ENCODE measurements around the gene SMARCD2.
"Not testable (repeated sequence)": the region's sequence is repeated elsewhere in the genome, so short reads cannot be mapped to it uniquely, and the experiment has no call there.

The SMARCD2 gene

DNA sequence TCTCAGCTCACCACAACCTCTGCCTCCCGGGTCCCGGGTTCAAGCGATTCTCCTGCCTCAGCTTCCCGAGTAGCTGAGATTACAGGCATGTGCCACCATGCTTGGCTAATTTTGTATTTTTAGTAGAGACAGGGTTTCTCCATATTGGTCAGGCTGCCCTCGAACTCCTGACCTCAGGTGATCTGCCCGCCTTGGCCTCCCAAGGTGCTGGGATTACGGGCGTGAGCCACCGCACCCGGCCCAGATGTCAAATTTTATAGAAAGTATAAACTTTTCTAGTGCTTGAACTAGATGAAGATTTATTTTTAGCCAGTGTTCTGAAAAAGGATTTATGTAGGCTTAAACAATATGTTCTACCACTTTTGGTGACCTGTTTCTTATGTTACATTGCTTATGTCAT is 46.1 kb downstream of the SMARCD2 start:
- not testable (repeated sequence) for DNase-seq

DNA sequence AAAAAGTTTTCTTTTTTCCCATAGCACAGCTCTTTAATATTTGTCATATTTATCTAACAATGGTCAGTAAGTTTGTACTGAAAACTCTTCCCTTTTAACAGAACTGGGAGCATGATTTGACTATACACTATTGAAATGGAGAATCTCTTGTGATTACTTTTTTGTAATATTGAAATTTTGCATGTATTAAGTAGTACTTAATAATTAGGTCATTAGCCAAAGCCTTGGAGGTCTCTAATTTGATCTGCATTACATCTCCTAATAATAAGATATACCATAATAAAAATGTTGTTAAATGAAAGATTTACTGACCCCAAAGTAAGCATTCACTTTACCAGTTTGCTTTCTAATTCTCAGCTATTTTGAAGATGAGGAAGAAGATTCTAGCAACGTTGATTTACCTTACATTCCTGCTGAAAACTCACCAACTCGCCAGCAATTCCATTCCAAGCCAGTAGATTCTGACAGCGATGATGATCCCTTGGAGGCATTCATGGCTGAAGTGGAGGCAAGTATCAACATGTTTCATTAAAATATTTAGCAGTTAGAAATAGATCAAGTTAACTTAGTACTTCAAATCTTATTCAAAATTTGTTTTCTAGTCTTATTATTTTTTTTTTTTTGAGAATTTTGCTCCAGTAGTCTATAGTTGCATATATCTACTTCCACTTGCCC is 50.3 kb downstream of the SMARCD2 start:
- no peak for DNase-seq

DNA sequence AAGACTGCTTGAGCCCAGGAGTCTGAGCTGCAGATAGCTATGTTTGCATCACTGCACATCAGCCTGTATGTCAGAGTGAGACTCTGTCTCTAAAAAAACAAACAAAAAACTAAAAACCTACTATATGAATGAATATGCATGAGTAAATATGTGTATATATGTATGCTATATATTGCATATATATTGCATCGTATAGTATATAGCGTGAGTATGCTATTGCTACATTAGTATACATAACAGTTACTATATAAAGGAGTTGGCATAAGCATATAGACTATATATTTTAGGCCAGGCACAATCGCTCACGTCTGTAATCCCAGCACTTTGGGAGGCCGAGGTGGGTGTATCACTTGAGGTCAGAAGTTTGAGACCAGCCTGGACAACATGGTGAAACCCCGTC is 52.4 kb downstream of the SMARCD2 start:
- no peak for DNase-seq

DNA sequence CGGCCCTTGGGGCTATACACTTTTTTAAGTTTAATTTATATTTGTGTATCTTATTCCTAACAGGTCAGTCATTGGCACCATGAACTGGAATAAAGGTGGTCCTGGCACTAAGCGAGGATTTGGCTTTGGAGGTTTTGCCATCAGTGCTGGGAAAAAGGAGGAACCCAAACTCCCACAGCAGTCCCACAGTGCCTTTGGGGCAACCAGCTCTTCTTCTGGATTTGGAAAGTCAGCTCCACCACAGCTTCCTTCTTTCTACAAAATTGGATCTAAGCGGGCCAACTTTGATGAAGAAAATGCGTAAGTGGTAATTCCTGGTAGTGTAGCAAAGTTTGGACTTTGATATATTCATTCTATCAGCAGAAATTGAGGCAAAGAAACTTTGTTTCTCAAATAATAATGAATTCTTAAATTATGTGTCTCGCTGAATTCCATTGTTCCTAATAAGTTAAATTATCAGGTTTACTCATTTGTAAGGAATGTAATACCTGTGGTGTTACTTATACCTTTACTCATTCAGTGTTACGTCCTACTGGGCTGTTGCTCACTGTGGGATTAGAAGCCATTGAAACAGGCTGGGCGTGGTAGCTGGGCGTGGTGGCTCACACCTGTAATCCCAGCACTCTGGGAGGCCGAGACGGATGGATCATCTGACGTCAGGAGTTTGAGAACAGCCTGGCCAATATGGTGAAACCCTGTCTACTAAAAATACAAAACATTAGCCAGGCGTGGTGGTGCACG is 55.3 kb downstream of the SMARCD2 start:
- no peak for DNase-seq

DNA sequence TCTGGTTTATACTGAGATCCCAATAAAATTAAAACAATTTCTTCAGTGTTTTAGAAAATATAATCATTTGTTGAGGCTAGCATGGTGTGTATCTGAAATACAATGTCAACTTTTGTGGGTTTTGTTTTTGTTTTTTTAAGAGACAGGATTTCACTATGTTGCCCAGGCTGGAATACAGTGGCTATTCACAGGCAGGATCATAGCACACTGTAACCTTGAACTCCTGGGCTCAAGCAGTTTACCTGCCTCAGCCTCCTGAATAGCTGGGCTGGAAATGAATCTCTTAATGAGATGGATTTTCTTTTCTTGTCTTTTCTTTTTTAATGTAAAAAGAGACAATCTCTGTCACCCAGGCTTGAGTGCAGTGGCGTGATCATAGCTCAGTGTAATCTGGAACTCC is 56.4 kb downstream of the SMARCD2 start:
- no peak for DNase-seq

DNA sequence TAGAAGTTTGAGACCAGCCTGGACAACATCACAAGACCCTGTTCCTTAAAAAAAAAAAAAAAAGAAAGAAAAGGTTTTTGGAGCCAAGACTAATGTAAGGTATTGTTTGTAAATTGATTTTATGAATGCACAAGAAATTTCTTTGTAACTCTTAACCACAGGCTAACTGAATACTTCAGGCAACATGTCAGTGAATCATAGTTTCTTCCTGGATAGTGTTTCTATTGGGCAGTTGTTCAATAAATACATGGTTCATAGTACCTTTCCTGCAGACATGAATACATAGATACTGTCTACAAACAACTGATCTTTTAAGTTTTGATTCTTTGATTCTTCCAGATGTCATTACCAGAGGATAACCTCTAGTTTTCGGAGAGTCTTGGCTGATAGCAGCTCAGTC is 56.9 kb downstream of the SMARCD2 start:
- DNase-seq: no peak

DNA sequence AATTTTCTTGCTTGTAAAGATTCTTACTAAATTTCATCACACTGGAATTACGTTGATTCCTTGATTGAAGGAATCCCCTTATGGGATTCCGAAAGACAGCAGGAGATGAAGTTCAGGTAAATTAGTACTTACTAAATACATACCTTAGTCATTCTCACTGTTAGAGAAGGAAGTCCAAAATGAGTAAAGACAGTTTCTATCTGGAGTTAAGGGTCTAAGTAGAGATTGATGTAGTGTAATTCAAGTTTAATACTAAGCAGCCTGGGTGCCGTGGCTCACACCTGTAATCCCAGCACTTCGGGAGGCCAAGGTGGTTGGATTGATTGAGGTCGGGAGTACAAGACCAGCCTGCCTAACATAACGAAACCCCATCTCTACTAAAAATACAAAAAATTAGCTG is 59.0 kb downstream of the SMARCD2 start:
- no peak for DNase-seq

All from NCI-H446 treated with DMSO at 0.1 percent for 48 hours (cell line).